KG1 (cell line): ENCODE data around the gene ADAMTS17.

ENCODE experiments used
- DNase-seq: peaks from one replicate; lab custom pipeline; 2025; lab: John Stamatoyannopoulos, UW

The ADAMTS17 gene

GRCh38 chr15:100043692-100044091, 298.1 kb downstream of the ADAMTS17 start:
- DNase-seq = no peak

- DNase-seq = no peak
These were observed 298.6 kb downstream of the ADAMTS17 start for GRCh38 chr15:100043068-100043641.

GRCh38 chr15:100042558-100042957, 299.2 kb downstream of the ADAMTS17 start:
- DNase-seq = no peak

- no peak for DNase-seq
These were observed 300.5 kb downstream of the ADAMTS17 start for GRCh38 chr15:100041127-100041828.

- DNase-seq = no peak
These were observed 301.8 kb downstream of the ADAMTS17 start for GRCh38 chr15:100039994-100040393.

DNA sequence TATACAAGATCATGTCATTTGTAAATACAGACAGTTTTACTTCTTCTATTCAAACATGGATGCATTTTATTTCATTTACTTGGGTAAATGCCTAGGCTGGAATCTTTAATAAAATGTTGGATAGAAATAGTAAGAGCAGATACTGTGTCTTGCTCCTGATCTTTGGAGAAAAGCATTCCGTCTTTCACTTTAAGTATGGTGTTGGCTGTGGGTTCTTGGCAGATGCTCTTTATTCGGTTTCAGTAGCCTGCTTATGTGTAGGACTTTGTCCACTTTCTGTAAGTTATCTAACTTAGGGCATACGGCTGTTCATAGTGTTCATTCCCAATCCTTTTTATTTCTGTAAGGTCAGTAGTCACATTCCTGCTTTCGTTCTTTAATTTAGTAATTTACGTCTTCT, 303.0 kb downstream of the ADAMTS17 start:
- DNase-seq = no peak

- no peak for DNase-seq
These were observed 303.9 kb downstream of the ADAMTS17 start for GRCh38 chr15:100037901-100038300.

GRCh38 chr15:100036015-100036414, 305.8 kb downstream of the ADAMTS17 start:
- no peak for DNase-seq

DNA sequence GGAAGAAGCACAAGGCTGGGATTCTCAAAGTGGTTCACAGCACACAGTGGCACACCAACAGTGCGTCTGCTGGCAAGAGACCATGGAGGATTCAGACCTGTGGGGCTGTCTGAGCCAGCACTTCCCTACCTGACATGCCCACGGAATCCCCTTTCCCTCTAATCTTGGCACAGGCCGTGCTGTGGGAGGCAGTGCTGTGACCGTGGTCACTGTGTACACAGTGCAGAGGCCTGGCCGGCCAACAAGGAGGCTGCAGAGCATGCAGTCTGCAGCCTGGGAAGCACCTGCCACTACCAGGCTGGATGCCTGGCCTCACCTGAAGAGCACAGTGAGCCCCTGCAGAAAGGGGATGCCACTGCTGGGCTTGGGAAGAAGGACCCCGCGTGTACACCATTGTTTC, 307.6 kb downstream of the ADAMTS17 start:
- DNase-seq = no peak

GRCh38 chr15:100033140-100033857, 308.5 kb downstream of the ADAMTS17 start:
- DNase-seq = no peak

GRCh38 chr15:100032358-100033085, 309.3 kb downstream of the ADAMTS17 start:
- DNase-seq = no peak

GRCh38 chr15:100031665-100032357, 310.0 kb downstream of the ADAMTS17 start:
- no peak for DNase-seq

DNA sequence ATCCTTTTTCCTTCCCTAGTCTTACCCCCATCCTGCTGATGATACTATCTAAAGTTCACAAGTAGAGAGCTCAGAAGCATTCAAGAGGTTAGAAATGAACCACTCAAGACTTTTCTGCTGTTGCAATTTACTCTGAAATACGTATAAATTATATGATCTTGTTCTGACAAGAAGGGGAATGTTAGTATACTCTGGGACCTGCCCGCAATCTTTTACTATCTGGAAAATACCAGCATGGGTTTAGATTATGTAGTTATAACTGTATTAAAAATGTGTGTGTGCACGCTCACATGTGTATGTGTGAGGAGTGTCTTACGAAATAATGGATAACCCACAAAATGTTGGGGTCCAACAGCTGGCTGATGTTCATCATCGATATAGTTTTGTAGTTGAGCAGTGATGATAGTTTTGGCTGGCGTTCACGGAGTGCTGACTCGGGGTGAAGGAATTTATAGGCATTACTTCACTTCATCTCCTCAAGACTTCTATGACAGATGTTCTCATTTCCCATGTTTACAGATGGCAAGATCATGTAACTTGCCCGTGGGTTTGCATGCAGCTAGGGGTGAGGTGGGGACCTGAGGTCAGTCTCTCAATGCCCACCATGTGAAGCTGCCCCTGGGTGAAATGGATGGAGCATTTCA, 311.1 kb downstream of the ADAMTS17 start:
- DNase-seq = no peak

- DNase-seq = no peak
These were observed 311.8 kb downstream of the ADAMTS17 start for GRCh38 chr15:100029868-100030479.

GRCh38 chr15:100029045-100029444, 312.7 kb downstream of the ADAMTS17 start:
- no peak for DNase-seq

DNA sequence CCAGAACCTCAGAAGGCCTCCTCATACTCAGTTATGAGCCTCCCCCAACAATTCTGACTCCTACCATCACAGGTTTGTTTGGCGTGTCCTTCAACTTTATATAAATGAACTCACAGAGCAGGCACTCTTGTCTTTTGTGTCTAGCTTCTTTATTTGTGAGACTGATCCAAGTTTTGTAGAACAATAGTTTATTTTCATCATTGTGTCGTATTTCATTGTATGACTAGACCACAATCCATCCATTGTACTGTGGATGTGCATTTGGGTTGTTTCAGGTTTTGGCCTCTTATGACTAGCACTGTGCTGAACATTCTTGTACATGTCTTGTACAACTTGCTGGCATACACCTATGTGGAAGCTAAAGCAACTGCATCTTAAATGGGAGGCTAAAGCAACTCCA, 315.7 kb downstream of the ADAMTS17 start:
- no peak for DNase-seq

GRCh38 chr15:100022806-100023205, 319.0 kb downstream of the ADAMTS17 start:
- no peak for DNase-seq

GRCh38 chr15:100022391-100022790, 319.4 kb downstream of the ADAMTS17 start:
- no peak for DNase-seq

DNA sequence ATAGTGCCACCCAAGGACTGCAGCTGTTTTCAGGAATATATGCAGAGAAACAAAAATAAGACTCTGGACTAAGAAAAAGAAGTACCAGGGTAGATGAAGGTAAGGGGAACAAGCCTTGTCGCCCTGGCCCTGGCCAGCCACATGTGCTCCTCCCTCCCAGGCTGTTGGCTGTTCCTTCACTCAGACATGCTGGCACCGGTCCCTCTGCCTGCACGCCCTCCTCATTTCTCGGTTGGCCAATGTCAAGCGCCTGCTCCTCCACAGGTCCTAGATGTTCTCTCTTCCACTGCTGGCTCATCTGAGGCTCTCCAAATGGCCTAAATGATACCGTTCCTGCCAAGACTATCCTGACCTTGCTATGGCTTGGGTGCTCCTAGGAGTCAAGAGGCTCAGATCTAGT, 320.1 kb downstream of the ADAMTS17 start:
- no peak for DNase-seq

DNA sequence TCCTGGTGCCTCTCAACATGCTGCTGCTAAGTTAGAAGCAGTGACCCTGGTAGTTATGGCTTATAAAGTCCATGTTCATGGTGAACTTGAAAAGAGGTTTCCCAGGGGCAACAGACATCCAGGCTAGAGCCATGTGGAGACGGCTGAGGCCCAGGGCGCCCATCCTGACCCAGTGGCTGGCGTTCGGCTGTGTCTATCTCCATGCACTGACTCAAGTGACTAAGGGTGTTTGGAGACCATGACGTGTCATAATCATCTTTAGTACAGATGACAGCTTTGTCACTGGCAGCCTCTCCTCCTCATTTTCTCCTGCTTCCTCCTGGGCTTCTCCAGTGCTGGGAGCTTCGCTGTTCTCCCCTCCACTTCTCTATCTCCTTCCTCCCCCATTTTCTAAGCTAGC, 321.2 kb downstream of the ADAMTS17 start:
- DNase-seq = no peak

GRCh38 chr15:100020189-100020588, 321.6 kb downstream of the ADAMTS17 start:
- DNase-seq = no peak
